Amniotic stem cell (primary cell): ENCODE data around the gene MRPS23.
A peak's percentile ranks its signal among the peaks of the same experiment; 100 is the strongest.

ENCODE experiments used
- DNase-seq: peaks from one replicate; lab custom pipeline; 2025; lab: John Stamatoyannopoulos, UW

The MRPS23 gene

GRCh38 chr17:57879437-57880085 lies 29.7 kb upstream of the MRPS23 start:
- DNase-seq, result no peak

GRCh38 chr17:57877803-57878377 lies 28.0 kb upstream of the MRPS23 start:
- no peak for DNase-seq

- DNase-seq, result no peak
These were observed 27.0 kb upstream of the MRPS23 start for GRCh38 chr17:57876866-57877237.

GRCh38 chr17:57876023-57876865 lies 26.4 kb upstream of the MRPS23 start:
- DNase-seq, result no peak

GRCh38 chr17:57875290-57876022 lies 25.6 kb upstream of the MRPS23 start:
- DNase-seq, result peak; percentile 90

GRCh38 chr17:57874434-57875289 lies 24.8 kb upstream of the MRPS23 start:
- peak; percentile 93 for DNase-seq

GRCh38 chr17:57874058-57874419 lies 24.2 kb upstream of the MRPS23 start:
- DNase-seq, result no peak

- no peak for DNase-seq
These were observed 23.6 kb upstream of the MRPS23 start for GRCh38 chr17:57873261-57874057.

- DNase-seq, result no peak
These were observed 22.7 kb upstream of the MRPS23 start for GRCh38 chr17:57872536-57872935.

GRCh38 chr17:57871863-57872262 lies 22.0 kb upstream of the MRPS23 start:
- DNase-seq, result no peak

GRCh38 chr17:57871155-57871554 lies 21.3 kb upstream of the MRPS23 start:
- no peak for DNase-seq

- DNase-seq, result no peak
These were observed 20.4 kb upstream of the MRPS23 start for GRCh38 chr17:57870283-57870635.

- DNase-seq, result peak; percentile 67
These were observed 19.9 kb upstream of the MRPS23 start for GRCh38 chr17:57869617-57870282.

GRCh38 chr17:57868910-57869616 lies 19.2 kb upstream of the MRPS23 start:
- DNase-seq, result no peak

GRCh38 chr17:57868007-57868909 lies 18.4 kb upstream of the MRPS23 start:
- DNase-seq, result peak; percentile 78

GRCh38 chr17:57867126-57867525 lies 17.3 kb upstream of the MRPS23 start:
- no peak for DNase-seq

- no peak for DNase-seq
These were observed 16.9 kb upstream of the MRPS23 start for GRCh38 chr17:57866723-57867122.

- no peak for DNase-seq
These were observed 16.5 kb upstream of the MRPS23 start for GRCh38 chr17:57866319-57866718.

GRCh38 chr17:57864273-57864672 lies 14.4 kb upstream of the MRPS23 start:
- no peak for DNase-seq
